Smooth muscle cell (in vitro differentiated cells): ENCODE measurements around the gene MKRN3. TPM values are rescaled to one million over a fixed set of nuclear protein-coding genes. Genes with fewer than 3 reads are reported as not detected.

Experiments
- DNase-seq: peaks from one replicate; lab custom pipeline; 2025; ENCODE audit not compliant: unreplicated experiment; lab: John Stamatoyannopoulos, UW
- H2AFZ ChIP-seq: fragments of 200-600 bp; sonication (generic); 2 replicates; pipeline ENCODE4 v1.6.0; 2016; ENCODE audit warnings: antibody characterized with exemption, low read depth, mild to moderate bottlenecking
- H3F3A ChIP-seq: fragments of 200-600 bp; sonication (generic); 2 replicates; pipeline ENCODE4 v1.6.0; 2017; ENCODE audit warnings: antibody characterized with exemption, low read depth
- H3K27ac ChIP-seq: fragments of 200-600 bp; sonication (generic); 2 replicates; pipeline ENCODE4 v1.5.1; 2016; ENCODE audit warnings: low read depth, mild to moderate bottlenecking
- H3K27me3 ChIP-seq: fragments of 200-600 bp; sonication (generic); 2 replicates; pipeline ENCODE4 v1.6.1; 2016; ENCODE audit warnings: low read depth, mild to moderate bottlenecking
- H3K36me3 ChIP-seq: fragments of 200-600 bp; sonication (generic); 2 replicates; pipeline ENCODE4 v1.5.1; 2016; ENCODE audit warnings: low read depth
- H3K4me1 ChIP-seq: fragments of 200-600 bp; sonication (generic); 2 replicates; pipeline ENCODE4 v1.5.1; 2016; ENCODE audit warnings: low read depth
- H3K4me2 ChIP-seq: fragments of 200-600 bp; sonication (generic); 2 replicates; pipeline ENCODE4 v1.6.0; 2016; ENCODE audit warnings: mild to moderate bottlenecking
- H3K4me3 ChIP-seq: fragments of 200-600 bp; sonication (generic); 2 replicates; pipeline ENCODE4 v1.5.1; 2016; ENCODE audit warnings: mild to moderate bottlenecking
- H3K79me2 ChIP-seq: fragments of 200-600 bp; sonication (generic); 2 replicates; pipeline ENCODE4 v1.6.0; 2016; ENCODE audit warnings: low read depth, mild to moderate bottlenecking
- H3K9ac ChIP-seq: fragments of 200-600 bp; sonication (generic); 2 replicates; pipeline ENCODE4 v1.6.0; 2016; ENCODE audit warnings: low read depth
- H3K9me3 ChIP-seq: fragments of 200-600 bp; sonication (generic); replicated peaks from 2 replicates; pipeline ENCODE4 v1.5.1; 2016; ENCODE audit warnings: low read depth
- H4K20me1 ChIP-seq: fragments of 200-600 bp; sonication (generic); 2 replicates; pipeline ENCODE4 v1.6.0; 2016; ENCODE audit warnings: low read depth
- WGBS: methylation state at CpG from one replicate; pipeline ENCODE4 v1.1.7; 2016; ENCODE audit warnings: low lambda C conversion rate; 5-methylcytosine and 5-hydroxymethylcytosine counted together
- polyA plus RNA-seq: library from polyadenylated mRNA; unstranded; fragments of >200 nt; fragmentation: Nextera tagmentation; extraction: Ambion mirVana; gene quantifications from 2 replicates; pipeline ENCODE4 v1.2.1, GENCODE V29; 2016
- total RNA-seq: library from RNA; depleted of rRNA; stranded (reverse); fragments of >200 nt; gene quantifications from 2 replicates; pipeline ENCODE4 v1.2.3, GENCODE V29; 2014
- TF ChIP-seq, protein P1 (sequence below): fragments of 200-600 bp; sonication (generic); IDR thresholded peaks from 2 replicates; pipeline ENCODE4 v1.5.1; 2017; ENCODE audit warnings: borderline replicate concordance, mild to moderate bottlenecking, antibody characterized with exemption; ENCODE audit not compliant: insufficient read depth, poor library complexity, severe bottlenecking

Gene MKRN3
- total and polyA plus RNA-seq, 2 experiments from 2014 or later: not detected

DNA sequence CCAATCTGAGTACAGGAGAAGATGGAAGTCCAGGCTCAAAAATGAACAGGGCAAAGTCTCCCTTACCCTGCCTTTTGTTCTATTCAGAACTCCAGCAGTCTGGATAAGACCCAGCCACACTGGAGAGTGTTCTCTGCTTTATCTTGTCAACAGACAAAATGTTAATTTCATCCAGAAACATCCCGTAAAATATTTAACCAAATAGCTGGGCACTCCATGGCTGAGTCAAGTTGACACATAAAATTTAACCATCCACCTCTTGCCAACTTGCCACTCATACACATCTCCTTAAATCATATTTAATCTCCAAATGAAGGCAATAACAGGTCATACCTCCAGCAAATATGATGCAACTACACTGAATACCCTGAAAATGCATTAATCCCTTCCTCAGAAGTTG is 33.6 kb downstream of the MKRN3 start:
- TF ChIP-seq, protein P1, sequence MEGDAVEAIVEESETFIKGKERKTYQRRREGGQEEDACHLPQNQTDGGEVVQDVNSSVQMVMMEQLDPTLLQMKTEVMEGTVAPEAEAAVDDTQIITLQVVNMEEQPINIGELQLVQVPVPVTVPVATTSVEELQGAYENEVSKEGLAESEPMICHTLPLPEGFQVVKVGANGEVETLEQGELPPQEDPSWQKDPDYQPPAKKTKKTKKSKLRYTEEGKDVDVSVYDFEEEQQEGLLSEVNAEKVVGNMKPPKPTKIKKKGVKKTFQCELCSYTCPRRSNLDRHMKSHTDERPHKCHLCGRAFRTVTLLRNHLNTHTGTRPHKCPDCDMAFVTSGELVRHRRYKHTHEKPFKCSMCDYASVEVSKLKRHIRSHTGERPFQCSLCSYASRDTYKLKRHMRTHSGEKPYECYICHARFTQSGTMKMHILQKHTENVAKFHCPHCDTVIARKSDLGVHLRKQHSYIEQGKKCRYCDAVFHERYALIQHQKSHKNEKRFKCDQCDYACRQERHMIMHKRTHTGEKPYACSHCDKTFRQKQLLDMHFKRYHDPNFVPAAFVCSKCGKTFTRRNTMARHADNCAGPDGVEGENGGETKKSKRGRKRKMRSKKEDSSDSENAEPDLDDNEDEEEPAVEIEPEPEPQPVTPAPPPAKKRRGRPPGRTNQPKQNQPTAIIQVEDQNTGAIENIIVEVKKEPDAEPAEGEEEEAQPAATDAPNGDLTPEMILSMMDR: no peak
- Histone ChIP-seq H3K36me3 (no peaks in the 10 kb centered on the region), H3K9me3 (no peaks in the 10 kb centered on the region), H2AFZ (no peak overlapping the region), H3K4me1 (no peaks in the 10 kb centered on the region), H3K27me3 (no peaks in the 10 kb centered on the region), H3K4me2 (no peak overlapping the region), H4K20me1 (no peaks in the 10 kb centered on the region), H3K9ac (no peak overlapping the region), H3K27ac (no peak overlapping the region), H3F3A (no peaks in the 10 kb centered on the region), H3K79me2 (no peaks in the 10 kb centered on the region), H3K4me3 (no peak overlapping the region)
- 74% methylated on average over 1 of the region's 1 CpG for WGBS
- DNase-seq: no peak

DNA sequence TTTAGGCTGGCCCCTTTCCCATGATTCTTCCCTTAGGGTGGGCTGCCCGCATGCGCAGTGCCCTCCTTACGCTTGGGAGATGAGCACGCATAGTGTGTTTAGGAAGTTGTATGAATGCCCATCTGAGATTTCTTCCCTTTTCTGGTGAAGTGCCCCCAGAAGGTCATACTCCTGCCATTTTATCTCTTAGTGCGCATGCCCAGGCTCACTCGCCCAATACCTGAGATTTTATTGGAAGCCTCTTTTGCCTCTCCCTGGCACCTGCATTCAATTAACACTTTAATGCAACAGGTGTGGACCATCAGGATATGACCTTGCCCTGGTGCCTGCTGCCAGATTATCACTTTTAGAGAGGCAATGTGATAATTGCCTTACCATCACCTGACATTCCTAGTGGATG is 36.6 kb downstream of the MKRN3 start:
- 96% methylated on average over 6 of the region's 6 CpGs for WGBS
- H3K36me3 ChIP-seq: no peaks in the 10 kb centered on the region
- H3K4me3 ChIP-seq: no peak overlapping the region
- H3K27me3 ChIP-seq: no peaks in the 10 kb centered on the region
- TF ChIP-seq, protein P1: no peak
- H3K4me1 ChIP-seq: no peaks in the 10 kb centered on the region
- no peak for DNase-seq
- no peaks in the 10 kb centered on the region for H3F3A ChIP-seq
- H3K27ac ChIP-seq: no peak overlapping the region
- no peaks in the 10 kb centered on the region for H3K79me2 ChIP-seq
- no peaks in the 10 kb centered on the region for H3K9me3 ChIP-seq
- no peaks in the 10 kb centered on the region for H4K20me1 ChIP-seq
- H2AFZ ChIP-seq: no peak overlapping the region
- H3K4me2 ChIP-seq: no peak overlapping the region
- no peak overlapping the region for H3K9ac ChIP-seq

DNA sequence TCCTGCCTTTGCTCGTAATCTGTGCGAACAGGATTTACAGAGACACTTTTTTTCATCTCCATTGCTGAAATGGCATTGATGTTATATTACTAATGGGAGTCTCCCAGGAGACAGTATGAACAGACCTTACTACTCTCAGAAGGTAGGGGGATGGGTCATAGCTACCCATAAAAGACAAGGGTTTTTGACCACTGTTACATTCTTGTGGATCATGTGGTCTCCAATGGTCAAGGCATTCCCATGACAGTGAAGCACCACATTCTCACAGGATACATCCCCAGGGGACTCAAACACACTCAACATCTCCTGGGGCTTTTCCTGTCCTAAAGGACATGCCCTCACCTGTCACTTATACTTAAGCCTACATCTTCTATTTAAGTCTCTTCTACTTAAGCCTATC is 40.8 kb downstream of the MKRN3 start:
- Histone ChIP-seq H4K20me1 (no peaks in the 10 kb centered on the region), H3K27me3 (no peaks in the 10 kb centered on the region), H3K79me2 (no peaks in the 10 kb centered on the region), H3K36me3 (no peaks in the 10 kb centered on the region), H3F3A (no peaks in the 10 kb centered on the region), H3K4me2 (no peak overlapping the region), H3K9ac (no peak overlapping the region), H3K27ac (no peak overlapping the region), H3K4me3 (no peak overlapping the region), H3K9me3 (no peaks in the 10 kb centered on the region), H3K4me1 (no peaks in the 10 kb centered on the region), H2AFZ (no peak overlapping the region)
- 87% methylated on average over 2 of the region's 2 CpGs for whole genome bisulfite sequencing
- TF ChIP-seq, protein P1: no peak
- no peak for DNase-seq

DNA sequence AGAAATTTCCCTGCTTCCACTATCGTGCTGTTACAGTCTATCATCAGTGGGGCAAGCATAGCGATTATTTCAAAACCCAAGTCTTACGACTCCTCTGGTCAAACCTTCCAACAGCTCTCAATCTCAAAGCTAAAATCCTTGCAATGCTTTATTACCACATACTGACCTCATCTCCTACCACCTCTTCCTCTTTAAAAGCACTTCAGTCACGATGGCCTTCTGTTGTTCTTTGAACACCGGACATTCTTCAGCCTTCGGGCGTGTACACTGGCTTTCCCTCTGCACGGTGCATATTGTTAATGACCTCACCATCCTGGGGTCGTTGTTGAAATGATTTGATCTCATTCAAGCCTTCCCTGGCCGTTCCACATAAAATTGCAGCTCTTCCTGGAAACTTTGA is 51.1 kb downstream of the MKRN3 start:
- Histone ChIP-seq H3K9me3 (no peaks in the 10 kb centered on the region), H3K4me1 (no peaks in the 10 kb centered on the region), H3K4me3 (no peak overlapping the region), H3K27ac (no peak overlapping the region), H2AFZ (no peak overlapping the region), H3K36me3 (no peaks in the 10 kb centered on the region), H4K20me1 (no peaks in the 10 kb centered on the region), H3K4me2 (no peak overlapping the region), H3F3A (no peaks in the 10 kb centered on the region), H3K9ac (no peak overlapping the region), H3K27me3 (no peaks in the 10 kb centered on the region), H3K79me2 (no peaks in the 10 kb centered on the region)
- 69% methylated on average over 10 of the region's 10 CpGs for WGBS
- DNase-seq: no peak
- TF ChIP-seq, protein P1: no peak
